HEK293 (cell line): ENCODE data around the gene VKORC1.

Experiments
- BCL11B ChIP-seq: fragments of 450-650 bp; formaldehyde crosslinking; IDR thresholded peaks from 2 replicates; pipeline ENCODE4 v1.5.1; 2016; ENCODE audit warnings: low read depth, missing biosample characterization, missing genetic modification characterization
- CTCF ChIP-seq: fragments of 450-650 bp; formaldehyde crosslinking; IDR thresholded peaks from 2 replicates; pipeline ENCODE4 v1.5.1; 2016; ENCODE audit warnings: missing biosample characterization, missing genetic modification characterization
- ELK4 ChIP-seq: IDR thresholded peaks from 2 replicates; pipeline ENCODE4 v1.6.1; 2011; ENCODE audit warnings: mild to moderate bottlenecking, low read depth, low read length, borderline replicate concordance
- GLIS2 ChIP-seq: fragments of 450-650 bp; formaldehyde crosslinking; IDR thresholded peaks from 2 replicates; pipeline ENCODE4 v1.5.1; 2016; ENCODE audit warnings: missing biosample characterization, missing genetic modification characterization
- HOXC10 ChIP-seq: sonication (generic); formaldehyde crosslinking; IDR thresholded peaks from 2 replicates; pipeline ENCODE4 v1.8.1; 2023; ENCODE audit warnings: mild to moderate bottlenecking, missing genetic modification reagents
- KLF10 ChIP-seq: fragments of 450-650 bp; IDR thresholded peaks from 2 replicates; pipeline ENCODE4 v1.5.1; 2018; ENCODE audit warnings: missing biosample characterization, mild to moderate bottlenecking, missing genetic modification characterization
- KLF7 ChIP-seq: fragments of 450-650 bp; formaldehyde crosslinking; IDR thresholded peaks from 2 replicates; pipeline ENCODE4 v1.5.1; 2016; ENCODE audit warnings: missing biosample characterization, missing genetic modification characterization, borderline replicate concordance
- SALL2 ChIP-seq: fragments of 450-650 bp; formaldehyde crosslinking; IDR thresholded peaks from 2 replicates; pipeline ENCODE4 v1.5.0; 2017; ENCODE audit warnings: missing biosample characterization, mild to moderate bottlenecking, missing genetic modification characterization, borderline replicate concordance
- SCRT1 ChIP-seq: fragments of 450-650 bp; formaldehyde crosslinking; IDR thresholded peaks from 2 replicates; pipeline ENCODE4 v1.5.1; 2016; ENCODE audit warnings: missing biosample characterization, missing genetic modification characterization, borderline replicate concordance
- SETDB1 ChIP-seq: IDR thresholded peaks from one replicate; pipeline ENCODE4 v1.6.1; 2017; ENCODE audit warnings: mild to moderate bottlenecking, low read length, moderate library complexity, mixed read lengths; ENCODE audit not compliant: insufficient read length
- SP2 ChIP-seq: fragments of 450-650 bp; formaldehyde crosslinking; IDR thresholded peaks from 2 replicates; pipeline ENCODE4 v1.5.1; 2016; ENCODE audit warnings: missing biosample characterization, missing genetic modification characterization
- ZBTB26 ChIP-seq: fragments of 450-650 bp; formaldehyde crosslinking; optimal IDR thresholded peaks from 2 replicates; pipeline ENCODE3; 2016; ENCODE audit warnings: missing biosample characterization, mild to moderate bottlenecking, missing genetic modification characterization
- ZBTB49 ChIP-seq: fragments of 450-650 bp; formaldehyde crosslinking; IDR thresholded peaks from 2 replicates; pipeline ENCODE4 v1.5.1; 2016; ENCODE audit warnings: missing biosample characterization, missing genetic modification characterization, low read depth
- ZBTB7A ChIP-seq: fragments of 450-650 bp; formaldehyde crosslinking; IDR thresholded peaks from 2 replicates; pipeline ENCODE4 v1.5.1; 2016; ENCODE audit warnings: low read depth, missing biosample characterization, missing genetic modification characterization
- ZFP3 ChIP-seq: fragments of 450-650 bp; formaldehyde crosslinking; IDR thresholded peaks from 2 replicates; pipeline ENCODE4 v1.5.1; 2016; ENCODE audit warnings: low read depth, missing biosample characterization, missing genetic modification characterization
- ZFP37 ChIP-seq: fragments of 450-650 bp; formaldehyde crosslinking; IDR thresholded peaks from 2 replicates; pipeline ENCODE4 v1.5.1; 2016; ENCODE audit warnings: missing biosample characterization, missing genetic modification characterization
- ZFP69B ChIP-seq: fragments of 450-650 bp; formaldehyde crosslinking; IDR thresholded peaks from 2 replicates; pipeline ENCODE4 v1.5.1; 2016; ENCODE audit warnings: missing biosample characterization, missing genetic modification characterization
- ZNF138 ChIP-seq: fragments of 450-650 bp; formaldehyde crosslinking; IDR thresholded peaks from 2 replicates; pipeline ENCODE4 v1.5.1; 2016; ENCODE audit warnings: missing biosample characterization, missing genetic modification characterization, borderline replicate concordance
- ZNF16 ChIP-seq: fragments of 450-650 bp; formaldehyde crosslinking; IDR thresholded peaks from 2 replicates; pipeline ENCODE4 v1.5.1; 2016; ENCODE audit warnings: low read depth, missing biosample characterization, missing genetic modification characterization
- ZNF23 ChIP-seq: fragments of 450-650 bp; formaldehyde crosslinking; IDR thresholded peaks from 2 replicates; pipeline ENCODE4 v1.5.1; 2016; ENCODE audit warnings: missing biosample characterization, missing genetic modification characterization, borderline replicate concordance
- ZNF404 ChIP-seq: fragments of 450-650 bp; formaldehyde crosslinking; IDR thresholded peaks from 2 replicates; pipeline ENCODE4 v1.5.1; 2017; ENCODE audit warnings: missing biosample characterization, missing genetic modification characterization
- ZNF416 ChIP-seq: fragments of 450-650 bp; formaldehyde crosslinking; IDR thresholded peaks from 2 replicates; pipeline ENCODE4 v1.5.1; 2016; ENCODE audit warnings: missing biosample characterization, missing genetic modification characterization
- ZNF513 ChIP-seq: fragments of 450-650 bp; IDR thresholded peaks from 2 replicates; pipeline ENCODE4 v1.5.1; 2018; ENCODE audit warnings: missing biosample characterization, missing genetic modification characterization
- ZNF521 ChIP-seq: fragments of 450-650 bp; formaldehyde crosslinking; IDR thresholded peaks from 2 replicates; pipeline ENCODE4 v1.5.1; 2017; ENCODE audit warnings: missing biosample characterization, mild to moderate bottlenecking, missing genetic modification characterization
- ZNF561 ChIP-seq: fragments of 450-650 bp; IDR thresholded peaks from 2 replicates; pipeline ENCODE4 v1.5.1; 2018; ENCODE audit warnings: missing biosample characterization, missing genetic modification characterization, borderline replicate concordance
- ZNF660 ChIP-seq: fragments of 450-650 bp; IDR thresholded peaks from 2 replicates; pipeline ENCODE4 v1.5.1; 2018; ENCODE audit warnings: missing biosample characterization, mild to moderate bottlenecking, missing genetic modification characterization
- ZNF664 ChIP-seq: fragments of 450-650 bp; formaldehyde crosslinking; IDR thresholded peaks from 2 replicates; pipeline ENCODE4 v1.5.1; 2016; ENCODE audit warnings: missing biosample characterization, missing genetic modification characterization
- ZNF677 ChIP-seq: fragments of 450-650 bp; IDR thresholded peaks from 2 replicates; pipeline ENCODE4 v1.5.0; 2018; ENCODE audit warnings: missing biosample characterization, mild to moderate bottlenecking, missing genetic modification characterization, moderate library complexity
- ZNF785 ChIP-seq: fragments of 450-650 bp; formaldehyde crosslinking; IDR thresholded peaks from 2 replicates; pipeline ENCODE4 v1.5.1; 2016; ENCODE audit warnings: missing biosample characterization, missing genetic modification characterization
- ZSCAN18 ChIP-seq: fragments of 450-650 bp; formaldehyde crosslinking; IDR thresholded peaks from 2 replicates; pipeline ENCODE4 v1.5.1; 2016; ENCODE audit warnings: missing biosample characterization, missing genetic modification characterization

Gene VKORC1

GRCh38 chr16:31073142-31073969, 21.2 kb downstream of the VKORC1 start (continued):
- TF ChIP-seq ZBTB7A (tag by site-specific recombination) (peak; percentile 61), SCRT1 (tag by site-specific recombination) (no peak), ZBTB49 (tag by site-specific recombination) (no peak), KLF10 (tag by site-specific recombination) (peak; percentile 82; the same call in 1 of the 2 replicates), ZNF561 (tag by site-specific recombination) (peak; percentile 94), SP2 (tag by site-specific recombination) (peak; percentile 52), ZFP3 (tag by site-specific recombination) (no peak), ELK4 (no peak; the same call in 1 of the 2 replicates), SETDB1 (no peak), ZNF513 (tag by site-specific recombination) (peak; percentile 42; the same call in 1 of the 2 replicates), ZNF660 (peak; percentile 91), ZNF677 (no peak; the same call in 1 of the 2 replicates), ZNF785 (tag by site-specific recombination) (peak; percentile 26; the same call in 1 of the 2 replicates), ZNF416 (tag by site-specific recombination) (no peak), ZNF23 (tag by site-specific recombination) (no peak), ZFP37 (tag by site-specific recombination) (no peak), ZNF16 (tag by site-specific recombination) (no peak), ZBTB26 (tag by site-specific recombination) (peak; percentile 90), SALL2 (tag by site-specific recombination) (no peak), ZNF664 (0 out of 2 replicates have a peak, but pooled peaks have one; percentile 5), ZNF404 (no peak), KLF7 (no peak), HOXC10 (no peak), ZNF138 (tag by site-specific recombination) (no peak), CTCF (tag by site-specific recombination) (peak; percentile 10; the same call in 1 of the 2 replicates), ZSCAN18 (tag by site-specific recombination) (no peak), BCL11B (tag by site-specific recombination) (peak; percentile 46; the same call in 1 of the 2 replicates), ZFP69B (peak; percentile 74), ZNF521 (tag by site-specific recombination) (no peak), GLIS2 (tag by site-specific recombination) (peak; percentile 82)
